GM08714 (cell line): ENCODE data around the gene TBC1D28.
"Not testable (repeated sequence)": the region's sequence is repeated elsewhere in the genome, so short reads cannot be mapped to it uniquely, and the experiment has no call there.

Source experiments
- H3K4me3 ChIP-seq: fragments of 200-500 bp; sonication (Bioruptor generic); 2 replicates; pipeline ENCODE4 v1.5.1; 2014; ENCODE audit warnings: mild to moderate bottlenecking, low read length, inconsistent platforms
- ZNF274 ChIP-seq: IDR thresholded peaks from 2 replicates; pipeline ENCODE4 v1.6.1; 2012; ENCODE audit warnings: mild to moderate bottlenecking, low read depth, low read length

TBC1D28 gene

GRCh38 chr17:18644291-18644690 lies at the start of gene TBC1D28:
TBC1D28 (minus strand) TSS chr17:18644391; CDS start chr17:18641352, 3,039 bp downstream.
- not testable (repeated sequence) for H3K4me3 ChIP-seq

GRCh38 chr17:18682668-18683067 lies 38.5 kb upstream of the TBC1D28 start:
- H3K4me3 ChIP-seq: peak overlapping the region; percentile 22; the same call in 1 of the 2 replicates

- H3K4me3 ChIP-seq: peak within 1 kb of the TSS; percentile 73; the same call in 1 of the 2 replicates
These were observed 37.8 kb upstream of the TBC1D28 start, which contains the start of gene FOXO3B for GRCh38 chr17:18681767-18682571. FOXO3B (minus strand) TSS chr17:18682314; CDS start chr17:18681651, 663 bp downstream.

GRCh38 chr17:18677381-18677780 lies 33.2 kb upstream of the TBC1D28 start:
- H3K4me3 ChIP-seq: not testable (repeated sequence)

GRCh38 chr17:18676928-18677327 lies 32.7 kb upstream of the TBC1D28 start:
- H3K4me3 ChIP-seq: not testable (repeated sequence)

GRCh38 chr17:18672395-18673227 lies 28.4 kb upstream of the TBC1D28 start:
- H3K4me3 ChIP-seq: not testable (repeated sequence)

- H3K4me3 ChIP-seq: not testable (repeated sequence)
These were observed 24.4 kb upstream of the TBC1D28 start for GRCh38 chr17:18668625-18669024.

- not testable (repeated sequence) for H3K4me3 ChIP-seq
These were observed 23.3 kb upstream of the TBC1D28 start for GRCh38 chr17:18667535-18667934.

- not testable (repeated sequence) for H3K4me3 ChIP-seq
These were observed 22.1 kb upstream of the TBC1D28 start for GRCh38 chr17:18666326-18666725.

GRCh38 chr17:18661924-18662624 lies 17.9 kb upstream of the TBC1D28 start:
- TF ChIP-seq ZNF274: peak; percentile 44; the same call in 1 of the 2 replicates
- H3K4me3 ChIP-seq: not testable (repeated sequence)

- not testable (repeated sequence) for H3K4me3 ChIP-seq
These were observed 5.9 kb upstream of the TBC1D28 start for GRCh38 chr17:18650094-18650493.

- H3K4me3 ChIP-seq: not testable (repeated sequence)
These were observed 1.1 kb downstream of the TBC1D28 start for GRCh38 chr17:18643124-18643523.

- H3K4me3 ChIP-seq: not testable (repeated sequence)
These were observed 5.8 kb downstream of the TBC1D28 start for GRCh38 chr17:18638357-18638756.

GRCh38 chr17:18636237-18636636 lies 8.0 kb downstream of the TBC1D28 start:
- H3K4me3 ChIP-seq: not testable (repeated sequence)

GRCh38 chr17:18635773-18636172 lies 8.4 kb downstream of the TBC1D28 start:
- not testable (repeated sequence) for H3K4me3 ChIP-seq

- H3K4me3 ChIP-seq: not testable (repeated sequence)
These were observed 9.5 kb downstream of the TBC1D28 start for GRCh38 chr17:18634550-18635263.
